B cell (primary cell): ENCODE measurements around the gene CLECL1.

Experiments
- EZH2 ChIP-seq: IDR thresholded peaks from 2 replicates; pipeline ENCODE4 v1.6.1; 2012; ENCODE audit warnings: borderline replicate concordance, low read depth, mild to moderate bottlenecking, moderate library complexity, low read length; ENCODE audit not compliant: insufficient read depth, poor library complexity, severe bottlenecking
- TF ChIP-seq, protein P1 (sequence below): fragments of 200-600 bp; IDR thresholded peaks from one replicate; pipeline ENCODE4 v1.8.0; 2022; ENCODE audit warnings: antibody characterized with exemption, mild to moderate bottlenecking

DNA sequence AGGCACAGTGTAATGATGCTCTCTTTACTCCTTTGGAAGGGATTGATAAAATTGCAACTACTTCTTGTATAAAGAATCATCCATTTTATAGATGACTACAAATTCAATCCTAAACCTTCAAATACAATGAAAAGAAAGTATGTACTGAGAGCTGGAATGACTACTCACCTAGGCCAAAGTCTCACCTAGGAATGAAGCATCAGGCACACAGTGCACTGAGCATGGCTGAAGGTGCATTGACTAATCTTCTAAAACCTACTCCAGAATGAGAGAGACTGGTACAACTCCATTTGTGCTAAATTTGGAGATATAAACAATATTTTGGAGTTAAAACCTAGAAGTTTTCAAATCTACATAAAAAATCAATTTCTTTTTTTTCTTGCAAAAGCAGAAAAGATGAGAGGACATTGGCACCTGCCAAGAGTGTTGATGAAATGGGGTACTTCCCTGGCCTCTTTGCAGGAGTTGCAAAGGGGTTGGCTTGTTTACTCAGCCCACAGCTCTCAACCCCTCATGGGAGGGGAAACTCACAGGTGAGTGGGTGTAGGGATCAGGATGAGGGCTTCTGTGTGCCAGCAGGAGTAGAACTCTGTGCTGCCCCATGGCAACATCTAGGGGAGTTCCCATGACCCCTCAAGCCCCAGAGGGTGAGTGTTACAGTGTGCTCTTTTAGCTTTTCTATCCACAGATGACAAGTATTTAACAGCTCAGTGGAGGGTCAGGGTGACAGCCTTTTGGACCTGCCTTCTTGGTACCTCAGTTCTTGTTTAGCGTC is 31.3 kb downstream of the CLECL1 start:
- TF ChIP-seq EZH2, result no peak
- TF ChIP-seq, protein P1, sequence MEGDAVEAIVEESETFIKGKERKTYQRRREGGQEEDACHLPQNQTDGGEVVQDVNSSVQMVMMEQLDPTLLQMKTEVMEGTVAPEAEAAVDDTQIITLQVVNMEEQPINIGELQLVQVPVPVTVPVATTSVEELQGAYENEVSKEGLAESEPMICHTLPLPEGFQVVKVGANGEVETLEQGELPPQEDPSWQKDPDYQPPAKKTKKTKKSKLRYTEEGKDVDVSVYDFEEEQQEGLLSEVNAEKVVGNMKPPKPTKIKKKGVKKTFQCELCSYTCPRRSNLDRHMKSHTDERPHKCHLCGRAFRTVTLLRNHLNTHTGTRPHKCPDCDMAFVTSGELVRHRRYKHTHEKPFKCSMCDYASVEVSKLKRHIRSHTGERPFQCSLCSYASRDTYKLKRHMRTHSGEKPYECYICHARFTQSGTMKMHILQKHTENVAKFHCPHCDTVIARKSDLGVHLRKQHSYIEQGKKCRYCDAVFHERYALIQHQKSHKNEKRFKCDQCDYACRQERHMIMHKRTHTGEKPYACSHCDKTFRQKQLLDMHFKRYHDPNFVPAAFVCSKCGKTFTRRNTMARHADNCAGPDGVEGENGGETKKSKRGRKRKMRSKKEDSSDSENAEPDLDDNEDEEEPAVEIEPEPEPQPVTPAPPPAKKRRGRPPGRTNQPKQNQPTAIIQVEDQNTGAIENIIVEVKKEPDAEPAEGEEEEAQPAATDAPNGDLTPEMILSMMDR, result no peak
